Colonic mucosa (tissue), 4 donors: Measurements from ENCODE around the gene CHKB. TPM values are rescaled to one million over a fixed set of nuclear protein-coding genes. Genes with fewer than 3 reads are reported as not detected.

Experiments used
- DNase-seq: peaks from one replicate; pipeline ENCODE4 v3.0.0-alpha.2; 2020
- H3K27ac ChIP-seq: fragments of 200-600 bp; one replicate; pipeline ENCODE4 v1.8.0; 2021
- H3K27me3 ChIP-seq: fragments of 200-600 bp; one replicate; pipeline ENCODE4 v1.8.0; 2021
- H3K36me3 ChIP-seq: fragments of 200-600 bp; one replicate; pipeline ENCODE4 v1.8.0; 2021
- H3K4me1 ChIP-seq: fragments of 200-600 bp; one replicate; pipeline ENCODE4 v1.8.0; 2021; ENCODE audit warnings: mild to moderate bottlenecking
- H3K4me3 ChIP-seq: fragments of 200-600 bp; one replicate; pipeline ENCODE4 v1.8.0; 2021
- H3K9ac ChIP-seq, 2 donors: one replicate each; pipeline ENCODE4 v1.7.0; 2013; ENCODE audit warnings: control low read depth in 2 of 2, low read depth in 2 of 2, low read length in 2 of 2
- H3K9me3 ChIP-seq: fragments of 200-600 bp; one replicate; pipeline ENCODE4 v1.8.0; 2021
- intact Hi-C: fragments of 100-400 bp; cut with DNase I; formaldehyde crosslinking; loops from one replicate; pipeline ENCODE4 v1.14.1; 2022
- total RNA-seq, 2 donors: library from RNA; stranded (reverse); fragmentation: NEBNext Ultra II Directional in 1 of 2; extraction: Animal tissue kit (Norgen Biotek cat#: 25700) in 1 of 2; gene quantifications; one replicate each; pipeline ENCODE4 v1.2.1, GENCODE V29; 2021
- TF ChIP-seq, protein P1 (sequence below): fragments of 200-600 bp; IDR thresholded peaks from one replicate; pipeline ENCODE4 v1.8.0; 2022; ENCODE audit warnings: antibody characterized with exemption, mild to moderate bottlenecking
- donor health status: healthy.
- donor health status: DM: no; HTN: no; CAD: no.
- donor health status: DM: no; HTN: no; CAD: no.

Gene CHKB
- total RNA-seq, 2 donors from 2014 or later = 52.6 to 89.7 TPM

DNA sequence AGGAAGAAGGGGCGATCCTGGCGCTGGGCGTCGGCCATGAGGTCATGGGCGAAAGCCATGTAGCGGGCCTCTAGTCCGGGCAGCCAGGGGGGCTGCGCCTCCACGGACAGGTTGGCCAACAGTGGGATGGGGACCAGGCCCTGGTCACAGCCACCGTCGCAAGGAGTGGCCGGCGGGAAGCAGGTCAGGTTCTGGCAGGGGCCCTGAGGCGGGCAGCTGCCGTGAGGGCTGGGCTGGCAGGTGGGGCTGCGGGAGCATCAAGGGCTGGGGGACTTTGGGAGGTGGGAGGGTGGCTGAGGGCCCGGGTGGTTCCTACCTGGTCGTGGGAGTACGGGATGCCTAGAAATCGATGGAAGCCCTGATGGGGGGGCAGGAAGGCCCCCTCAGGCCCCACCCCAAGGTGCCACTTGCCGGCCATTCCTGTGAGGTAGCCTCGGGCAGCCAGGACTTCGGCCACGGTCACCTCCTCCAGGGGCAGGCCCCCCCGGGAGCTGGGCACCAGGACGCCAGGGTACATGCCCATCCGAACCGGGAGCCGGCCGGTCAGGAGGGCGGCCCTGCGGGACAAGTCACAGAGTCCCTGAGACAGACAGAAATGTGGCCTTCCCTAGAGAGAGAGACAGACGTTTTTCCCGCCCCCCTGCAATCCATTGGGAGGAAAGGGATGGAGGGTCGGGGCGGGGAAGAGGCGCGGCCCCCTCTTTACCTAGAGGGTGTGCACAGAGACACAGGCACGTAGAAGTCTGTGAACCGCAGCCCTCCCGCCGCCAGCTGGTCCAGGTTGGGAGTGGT is 44.4 kb upstream of the CHKB start:
- H3K27ac ChIP-seq = peak overlapping the region; percentile 60
- TF ChIP-seq, protein P1, sequence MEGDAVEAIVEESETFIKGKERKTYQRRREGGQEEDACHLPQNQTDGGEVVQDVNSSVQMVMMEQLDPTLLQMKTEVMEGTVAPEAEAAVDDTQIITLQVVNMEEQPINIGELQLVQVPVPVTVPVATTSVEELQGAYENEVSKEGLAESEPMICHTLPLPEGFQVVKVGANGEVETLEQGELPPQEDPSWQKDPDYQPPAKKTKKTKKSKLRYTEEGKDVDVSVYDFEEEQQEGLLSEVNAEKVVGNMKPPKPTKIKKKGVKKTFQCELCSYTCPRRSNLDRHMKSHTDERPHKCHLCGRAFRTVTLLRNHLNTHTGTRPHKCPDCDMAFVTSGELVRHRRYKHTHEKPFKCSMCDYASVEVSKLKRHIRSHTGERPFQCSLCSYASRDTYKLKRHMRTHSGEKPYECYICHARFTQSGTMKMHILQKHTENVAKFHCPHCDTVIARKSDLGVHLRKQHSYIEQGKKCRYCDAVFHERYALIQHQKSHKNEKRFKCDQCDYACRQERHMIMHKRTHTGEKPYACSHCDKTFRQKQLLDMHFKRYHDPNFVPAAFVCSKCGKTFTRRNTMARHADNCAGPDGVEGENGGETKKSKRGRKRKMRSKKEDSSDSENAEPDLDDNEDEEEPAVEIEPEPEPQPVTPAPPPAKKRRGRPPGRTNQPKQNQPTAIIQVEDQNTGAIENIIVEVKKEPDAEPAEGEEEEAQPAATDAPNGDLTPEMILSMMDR = no peak
- peak overlapping the region; percentile 84 to 96 for H3K9ac ChIP-seq
- peaks cover 7% of the 10 kb centered on the region for H3K4me1 ChIP-seq
- no peaks in the 10 kb centered on the region for H3K9me3 ChIP-seq
- H3K27me3 ChIP-seq = no peaks in the 10 kb centered on the region
- H3K36me3 ChIP-seq = no peaks in the 10 kb centered on the region
- DNase-seq = peak; percentile 42
- peak overlapping the region; percentile 74 for H3K4me3 ChIP-seq
- intact Hi-C loops = no loop called here

GRCh38 chr22:50626314-50626849 is 43.7 kb upstream of the CHKB start:
- H3K9ac ChIP-seq = no peak overlapping the region
- intact Hi-C loops = no loop called here
- no peak for DNase-seq
- TF ChIP-seq, protein P1 = no peak
- H3K36me3 ChIP-seq = no peaks in the 10 kb centered on the region
- H3K27ac ChIP-seq = no peak overlapping the region
- no peak overlapping the region for H3K4me3 ChIP-seq
- no peaks in the 10 kb centered on the region for H3K27me3 ChIP-seq
- no peaks in the 10 kb centered on the region for H3K9me3 ChIP-seq
- H3K4me1 ChIP-seq = peaks cover 8% of the 10 kb centered on the region

- TF ChIP-seq, protein P1 = no peak
- no peak overlapping the region for H3K4me3 ChIP-seq
- no peaks in the 10 kb centered on the region for H3K36me3 ChIP-seq
- H3K9ac ChIP-seq = peak overlapping the region in 1 of 2 donors; percentile 14
- intact Hi-C loops = no loop called here
- no peak overlapping the region for H3K27ac ChIP-seq
- DNase-seq = no peak
- H3K4me1 ChIP-seq = peaks cover 8% of the 10 kb centered on the region
- no peaks in the 10 kb centered on the region for H3K27me3 ChIP-seq
- no peaks in the 10 kb centered on the region for H3K9me3 ChIP-seq
Measured at GRCh38 chr22:50625568-50626313, 43.1 kb upstream of the CHKB start.

GRCh38 chr22:50625131-50625567 is 42.5 kb upstream of the CHKB start:
- intact Hi-C loops = no loop called here
- Histone ChIP-seq H3K27me3 (no peaks in the 10 kb centered on the region), H3K9ac (no peak overlapping the region), H3K27ac (no peak overlapping the region), H3K4me3 (no peak overlapping the region), H3K36me3 (no peaks in the 10 kb centered on the region), H3K4me1 (peaks cover 8% of the 10 kb centered on the region), H3K9me3 (no peaks in the 10 kb centered on the region)
- TF ChIP-seq, protein P1 = no peak
- DNase-seq = no peak

GRCh38 chr22:50624347-50625130 is 41.9 kb upstream of the CHKB start:
- Histone ChIP-seq H3K27me3 (no peaks in the 10 kb centered on the region), H3K9me3 (no peaks in the 10 kb centered on the region), H3K36me3 (no peaks in the 10 kb centered on the region), H3K9ac (no peak overlapping the region), H3K27ac (no peak overlapping the region), H3K4me1 (peaks cover 8% of the 10 kb centered on the region), H3K4me3 (no peak overlapping the region)
- no peak for DNase-seq
- intact Hi-C loops = no loop called here
- TF ChIP-seq, protein P1 = no peak
